ENCODE results near the gene TSGA10IP. TPM values are rescaled to one million over a fixed set of nuclear protein-coding genes. Genes with fewer than 3 reads are reported as not detected.

TSGA10IP gene
- polyA plus RNA-seq, 1 experiment: not detected

- no peaks in the 10 kb centered on the region for H3K27me3 ChIP-seq (ENCODE audit: control insufficient read depth, insufficient read depth, low read length)
- H3K36me3 ChIP-seq (ENCODE audit: control insufficient read depth, insufficient read depth, low read length): peaks cover 12% of the 10 kb centered on the region
- ChIA-PET POLR2A (no interaction called here), CTCF (interaction anchor here (4.8 kb wide), 1 partner anchor 29 kb away, joined by 60 read pairs; the partner anchor contains the start of genes CCDC85B and FIBP)
- H3K4me3 ChIP-seq (ENCODE audit: low read depth, low read length): peak within 1 kb of the TSS; percentile 87
- peak; percentile 70 for DNase-seq (ENCODE audit: low read depth)
- no peak for TF ChIP-seq CTCF (IDR thresholded peaks at IDR 0.05; ENCODE audit: insufficient read depth, low read depth, low read length)
These were observed 26.1 kb upstream of the TSGA10IP start, which contains the start of gene DRAP1 for GRCh38 chr11:65919141-65919572. DRAP1 (plus strand) TSS chr11:65919426; CDS start chr11:65919502, 76 bp downstream.

GRCh38 chr11:65919573-65920371 lies 25.5 kb upstream of the TSGA10IP start:
- no peak for DNase-seq (ENCODE audit: low read depth)
- no peak for TF ChIP-seq CTCF (IDR thresholded peaks at IDR 0.05; ENCODE audit: insufficient read depth, low read depth, low read length)
- Histone ChIP-seq H3K4me3 (ENCODE audit: low read depth, low read length) (peak overlapping the region; percentile 71), H3K36me3 (ENCODE audit: control insufficient read depth, insufficient read depth, low read length) (peaks cover 12% of the 10 kb centered on the region), H3K27me3 (ENCODE audit: control insufficient read depth, insufficient read depth, low read length) (no peaks in the 10 kb centered on the region)
- ChIA-PET CTCF (interaction anchor here (0.8 to 2.3 kb wide), 4 partner anchors 30 to 69 kb away, joined by 3 to 7 read pairs (median 4); partner anchors contain the start of gene CCDC85B), POLR2A (no interaction called here)

- H3K36me3 ChIP-seq (ENCODE audit: control insufficient read depth, insufficient read depth, low read length): peaks cover 12% of the 10 kb centered on the region
- H3K27me3 ChIP-seq (ENCODE audit: control insufficient read depth, insufficient read depth, low read length): no peaks in the 10 kb centered on the region
- no peak for DNase-seq (ENCODE audit: low read depth)
- peak overlapping the region; percentile 71 for H3K4me3 ChIP-seq (ENCODE audit: low read depth, low read length)
- TF ChIP-seq CTCF (IDR thresholded peaks at IDR 0.05; ENCODE audit: insufficient read depth, low read depth, low read length): no peak
- POLR2A ChIA-PET: no interaction called here
- CTCF ChIA-PET: interaction anchor here (0.8 to 2.3 kb wide), 4 partner anchors 30 to 68 kb away, joined by 3 to 7 read pairs (median 4); partner anchors contain the start of gene CCDC85B
These were observed 24.9 kb upstream of the TSGA10IP start for GRCh38 chr11:65920372-65920802.

GRCh38 chr11:65921033-65921555 lies 24.2 kb upstream of the TSGA10IP start:
- Histone ChIP-seq H3K4me3 (ENCODE audit: low read depth, low read length) (peak overlapping the region; percentile 71), H3K27me3 (ENCODE audit: control insufficient read depth, insufficient read depth, low read length) (no peaks in the 10 kb centered on the region), H3K36me3 (ENCODE audit: control insufficient read depth, insufficient read depth, low read length) (peaks cover 12% of the 10 kb centered on the region)
- TF ChIP-seq CTCF (IDR thresholded peaks at IDR 0.05; ENCODE audit: insufficient read depth, low read depth, low read length): no peak
- ChIA-PET CTCF (interaction anchor here (0.9 to 2.3 kb wide), 2 partner anchors 37 to 67 kb away, joined by 4 to 7 read pairs; no protein-coding TSS in a partner anchor), POLR2A (interaction anchor here (0.7 kb wide), 1 partner anchor 32 kb away, joined by 5 read pairs; no protein-coding TSS in a partner anchor)
- DNase-seq (ENCODE audit: low read depth): no peak

GRCh38 chr11:65921876-65922275 lies 23.4 kb upstream of the TSGA10IP start:
- no peak for TF ChIP-seq CTCF (IDR thresholded peaks at IDR 0.05; ENCODE audit: insufficient read depth, low read depth, low read length)
- ChIA-PET POLR2A (interaction anchor here (0.7 kb wide), 1 partner anchor 33 kb away, joined by 5 read pairs; no protein-coding TSS in a partner anchor), CTCF (interaction anchor here (1.6 to 2.3 kb wide), 2 partner anchors 34 to 38 kb away, joined by 7 to 8 read pairs; partner anchors contain the start of gene FIBP)
- Histone ChIP-seq H3K4me3 (ENCODE audit: low read depth, low read length) (no peak overlapping the region), H3K36me3 (ENCODE audit: control insufficient read depth, insufficient read depth, low read length) (peaks cover 10% of the 10 kb centered on the region), H3K27me3 (ENCODE audit: control insufficient read depth, insufficient read depth, low read length) (no peaks in the 10 kb centered on the region)
- no peak for DNase-seq (ENCODE audit: low read depth)
